Tibial nerve (tissue), 4 donors: Measurements from ENCODE around the gene LMF1.

Experiments used
- EP300 ChIP-seq, 2 donors: sonication (generic); formaldehyde crosslinking; IDR thresholded peaks; one replicate each; pipeline ENCODE4 v1.6.1; 2017; ENCODE audit warnings: antibody characterized with exemption in 2 of 2, mild to moderate bottlenecking in 1 of 2
- POLR2A ChIP-seq, 2 donors: fragments of 450-650 bp; IDR thresholded peaks; one replicate each; pipeline ENCODE4 v1.6.1; 2017; ENCODE audit warnings: antibody characterized with exemption in 2 of 2, mild to moderate bottlenecking in 2 of 2, moderate library complexity in 2 of 2
- TF ChIP-seq, protein P1 (sequence below), 5 experiments: fragments of 200-600 bp in 3 of 5; fragments of 450-650 bp in 2 of 5; sonication (generic) in 3 of 5; IDR thresholded peaks; one replicate each; pipeline ENCODE4 v1.5.1; 2016 to 2019; ENCODE audit warnings: antibody characterized with exemption in 5 of 5, mild to moderate bottlenecking in 3 of 5, moderate library complexity in 2 of 5

DNA sequence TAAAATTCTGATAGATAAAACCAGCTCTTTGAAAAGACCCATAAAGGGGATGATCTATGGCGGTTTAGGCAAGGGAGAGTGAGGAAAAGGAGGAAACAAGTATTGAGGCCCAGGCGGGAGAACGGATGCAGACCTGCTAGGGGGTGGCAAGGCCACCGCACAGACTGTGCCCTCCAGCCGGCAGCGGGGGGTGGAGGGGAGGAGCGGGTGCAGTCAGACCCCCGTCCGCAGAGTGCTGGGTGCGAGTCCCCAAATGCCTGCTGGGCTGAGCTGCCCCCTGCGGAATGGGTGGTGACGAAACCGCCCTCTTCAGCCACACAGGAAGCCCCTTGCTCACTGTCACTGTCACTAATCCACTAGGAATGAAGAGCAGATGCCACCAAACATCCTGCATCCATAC is 46.0 kb downstream of the LMF1 start:
- TF ChIP-seq POLR2A (IDR thresholded peaks at IDR 0.05) (no peak), EP300 (IDR thresholded peaks at IDR 0.05) (no peak)
- TF ChIP-seq, protein P1, sequence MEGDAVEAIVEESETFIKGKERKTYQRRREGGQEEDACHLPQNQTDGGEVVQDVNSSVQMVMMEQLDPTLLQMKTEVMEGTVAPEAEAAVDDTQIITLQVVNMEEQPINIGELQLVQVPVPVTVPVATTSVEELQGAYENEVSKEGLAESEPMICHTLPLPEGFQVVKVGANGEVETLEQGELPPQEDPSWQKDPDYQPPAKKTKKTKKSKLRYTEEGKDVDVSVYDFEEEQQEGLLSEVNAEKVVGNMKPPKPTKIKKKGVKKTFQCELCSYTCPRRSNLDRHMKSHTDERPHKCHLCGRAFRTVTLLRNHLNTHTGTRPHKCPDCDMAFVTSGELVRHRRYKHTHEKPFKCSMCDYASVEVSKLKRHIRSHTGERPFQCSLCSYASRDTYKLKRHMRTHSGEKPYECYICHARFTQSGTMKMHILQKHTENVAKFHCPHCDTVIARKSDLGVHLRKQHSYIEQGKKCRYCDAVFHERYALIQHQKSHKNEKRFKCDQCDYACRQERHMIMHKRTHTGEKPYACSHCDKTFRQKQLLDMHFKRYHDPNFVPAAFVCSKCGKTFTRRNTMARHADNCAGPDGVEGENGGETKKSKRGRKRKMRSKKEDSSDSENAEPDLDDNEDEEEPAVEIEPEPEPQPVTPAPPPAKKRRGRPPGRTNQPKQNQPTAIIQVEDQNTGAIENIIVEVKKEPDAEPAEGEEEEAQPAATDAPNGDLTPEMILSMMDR (IDR thresholded peaks at IDR 0.05) = no peak
